HG02981 (cell line): ENCODE results near the gene NLRP9.

Source experiments
- ATAC-seq: cut with Tn5 transposase; IDR thresholded peaks from one replicate; pipeline ENCODE4 v1.9.1; 2021; ENCODE audit warnings: mild to moderate bottlenecking, moderate library complexity; ENCODE audit not compliant: unreplicated experiment

NLRP9 gene

DNA sequence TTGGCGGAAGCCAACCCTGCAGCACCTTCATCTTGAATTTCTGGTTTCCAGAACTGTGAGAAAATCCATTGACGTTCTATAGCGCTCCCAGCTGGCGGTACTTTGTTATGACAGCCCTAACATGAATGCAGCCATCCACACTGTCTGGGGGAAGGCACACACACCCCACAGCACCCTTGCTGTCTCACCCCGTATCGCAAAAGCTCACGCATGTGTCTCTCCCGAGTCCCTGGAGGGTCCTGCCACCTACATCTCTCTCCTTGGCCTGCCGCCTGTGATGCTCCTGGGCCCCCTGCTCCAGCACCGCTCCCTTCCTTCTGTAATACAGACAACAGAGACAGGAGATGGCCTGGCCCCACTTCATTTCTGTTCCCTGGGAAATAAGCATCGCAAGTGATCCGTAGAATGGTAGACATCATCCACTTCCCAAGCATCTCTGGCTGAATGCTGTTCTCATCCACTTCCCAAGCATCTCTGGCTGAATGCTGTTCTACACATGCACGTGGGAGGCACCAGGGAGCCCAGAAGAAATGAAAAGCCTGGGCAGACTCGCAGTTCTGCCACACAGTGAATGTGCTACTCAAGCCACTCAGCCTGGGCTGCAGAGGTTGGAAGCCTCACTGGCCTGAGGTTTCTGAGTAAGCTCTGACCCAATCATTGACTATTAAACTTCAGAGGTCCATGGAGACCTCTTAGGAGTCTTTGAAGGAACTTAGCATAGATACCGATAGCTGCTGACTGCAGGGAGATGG lies 33.5 kb downstream of the NLRP9 start:
- ATAC-seq: no peak

DNA sequence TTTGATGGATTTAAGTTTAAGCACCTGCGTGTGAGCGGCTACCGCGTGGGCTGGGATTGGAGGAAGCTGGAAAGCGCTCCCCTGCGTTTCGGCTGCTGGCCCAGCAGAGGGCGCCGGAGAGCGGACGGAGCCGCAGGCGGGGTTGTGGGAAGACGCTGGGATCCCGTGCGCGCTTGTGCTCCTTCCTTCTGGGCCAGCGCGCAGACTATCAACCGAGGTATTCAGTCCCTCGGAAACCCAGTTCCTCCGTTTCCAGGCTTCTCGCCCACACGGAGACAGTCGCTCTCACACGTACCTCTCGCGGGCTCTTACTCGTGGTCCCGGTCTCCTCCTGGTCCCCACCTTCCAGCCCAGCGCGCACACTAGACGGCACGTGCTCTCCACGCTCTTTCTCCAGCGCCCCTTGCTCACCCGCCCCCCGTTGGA lies 34.4 kb downstream of the NLRP9 start:
- ATAC-seq: no peak

DNA sequence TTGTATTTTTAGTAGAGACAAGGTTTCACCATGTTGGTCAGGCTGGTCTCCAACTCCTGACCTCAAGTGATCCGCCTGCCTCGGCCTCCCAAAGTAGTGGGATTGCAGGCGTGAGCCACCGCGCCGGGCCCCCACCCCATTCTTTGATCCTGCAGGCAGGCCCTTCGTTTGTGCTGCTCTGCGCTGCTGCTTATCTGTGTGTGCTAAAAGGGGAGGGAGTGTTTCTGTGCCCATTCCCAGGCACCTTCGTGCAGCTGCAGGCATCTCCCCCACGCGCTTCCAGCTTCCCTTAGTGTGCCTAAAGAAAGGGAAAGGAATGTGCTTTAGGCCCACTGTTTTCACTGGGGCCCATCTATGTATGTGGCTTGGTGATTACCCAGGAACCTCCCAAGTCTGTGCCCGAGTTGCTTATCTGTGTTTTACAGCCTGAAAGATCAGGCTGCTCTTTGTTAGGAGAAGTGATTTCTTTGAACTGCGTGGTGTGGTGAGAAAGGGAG lies 36.0 kb downstream of the NLRP9 start:
- ATAC-seq: no peak

GRCh38 chr19:55700813-55701212 lies 37.4 kb downstream of the NLRP9 start:
- no peak for ATAC-seq

GRCh38 chr19:55699221-55699620 lies 39.0 kb downstream of the NLRP9 start:
- ATAC-seq: no peak

- no peak for ATAC-seq
Measured at GRCh38 chr19:55698256-55698655, 39.9 kb downstream of the NLRP9 start.

- no peak for ATAC-seq
Measured at GRCh38 chr19:55697698-55698097, 40.5 kb downstream of the NLRP9 start.

DNA sequence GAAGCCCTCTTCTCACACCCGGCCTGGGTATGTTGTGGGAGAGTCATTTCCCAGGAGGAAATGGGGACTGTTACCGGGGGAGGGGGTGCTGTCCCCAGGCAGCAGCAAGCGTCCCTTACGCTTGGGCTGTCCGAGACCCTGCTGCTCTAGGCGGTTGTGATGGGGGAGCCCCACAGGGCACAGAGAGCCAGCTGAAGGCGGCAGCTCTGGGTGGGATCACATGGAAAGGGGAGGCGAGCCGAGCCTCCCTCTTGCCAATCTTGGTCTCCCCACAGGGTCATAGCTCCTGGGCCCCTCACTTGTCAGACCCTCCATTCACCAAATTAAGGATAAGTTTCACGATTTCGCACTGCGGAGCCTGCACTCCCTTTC lies 41.1 kb downstream of the NLRP9 start:
- ATAC-seq: no peak

DNA sequence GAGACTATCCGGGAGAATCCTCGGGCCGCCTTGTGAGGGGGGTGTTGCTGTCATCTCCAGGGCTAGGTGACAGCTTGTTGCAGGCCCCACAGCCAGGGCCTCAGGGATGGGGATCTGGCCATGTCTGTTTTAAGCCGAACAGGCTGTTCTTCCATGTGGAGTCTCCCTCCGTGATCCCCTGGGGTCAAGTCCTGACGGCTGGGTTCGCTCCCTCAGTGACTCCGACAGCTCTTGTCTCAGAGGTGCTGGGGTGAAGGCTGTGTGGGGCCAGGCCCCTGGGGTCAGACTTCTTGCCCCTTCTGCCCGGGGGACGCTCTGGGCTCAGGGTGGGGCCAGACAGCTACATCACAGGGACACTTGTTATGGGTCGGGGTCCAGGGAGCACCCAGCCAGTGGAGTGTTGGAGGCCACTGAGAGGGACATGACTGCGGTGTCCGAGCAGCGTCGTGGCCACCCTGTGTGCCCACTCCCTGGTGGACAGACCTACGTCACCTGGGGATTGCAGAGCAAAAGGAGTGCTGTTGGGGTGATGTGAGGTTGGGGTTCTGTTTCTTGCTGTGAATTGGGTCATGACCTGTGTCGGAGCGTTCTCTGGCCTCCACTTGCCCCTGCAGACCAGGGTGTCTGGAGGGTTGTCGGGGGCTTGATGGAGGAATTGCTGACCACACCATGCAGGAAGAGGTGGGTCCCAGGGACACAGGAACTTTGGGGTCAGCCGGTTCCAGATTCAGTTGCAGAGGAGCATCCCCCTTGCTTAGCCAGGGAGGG lies 41.7 kb downstream of the NLRP9 start:
- ATAC-seq: no peak

DNA sequence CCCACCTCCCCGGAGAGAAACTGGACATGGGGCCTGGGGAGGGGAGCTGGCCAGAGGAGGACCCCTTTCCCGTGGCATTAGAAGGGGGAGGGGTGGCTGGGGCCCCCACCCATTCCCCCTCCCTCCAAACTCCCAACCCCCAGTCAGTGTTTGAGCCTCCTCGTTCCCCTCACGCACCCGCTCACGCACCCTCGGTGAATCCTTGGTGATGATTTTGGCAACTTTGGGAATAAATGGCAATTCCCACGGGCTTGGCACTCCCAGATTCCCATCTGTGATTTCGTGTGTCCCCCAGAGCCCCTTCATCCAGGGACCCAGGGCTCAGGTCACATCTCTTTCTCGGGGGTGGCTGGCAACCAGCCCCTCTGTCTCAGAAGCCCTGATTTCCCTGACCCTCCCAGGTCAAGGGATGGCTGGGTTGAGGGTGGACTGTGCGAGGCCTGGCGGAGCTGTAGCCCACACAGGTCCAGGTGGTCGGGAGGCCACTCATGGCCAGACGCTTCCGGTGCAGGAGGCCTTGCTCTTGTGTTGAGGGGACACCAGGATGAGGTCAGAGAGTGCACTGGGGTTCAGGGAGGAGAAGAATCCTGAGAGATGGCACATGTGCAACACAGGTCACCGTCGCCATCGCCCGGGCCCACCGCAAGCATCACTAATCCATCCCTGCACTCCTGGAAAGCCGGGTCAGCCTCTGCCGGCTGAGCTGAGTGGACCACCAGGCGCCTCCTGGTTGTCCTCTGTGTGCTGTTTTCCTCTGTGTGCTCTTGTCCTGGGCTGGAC lies 42.5 kb downstream of the NLRP9 start:
- no peak for ATAC-seq

GRCh38 chr19:55694656-55695491 lies 43.3 kb downstream of the NLRP9 start:
- no peak for ATAC-seq

DNA sequence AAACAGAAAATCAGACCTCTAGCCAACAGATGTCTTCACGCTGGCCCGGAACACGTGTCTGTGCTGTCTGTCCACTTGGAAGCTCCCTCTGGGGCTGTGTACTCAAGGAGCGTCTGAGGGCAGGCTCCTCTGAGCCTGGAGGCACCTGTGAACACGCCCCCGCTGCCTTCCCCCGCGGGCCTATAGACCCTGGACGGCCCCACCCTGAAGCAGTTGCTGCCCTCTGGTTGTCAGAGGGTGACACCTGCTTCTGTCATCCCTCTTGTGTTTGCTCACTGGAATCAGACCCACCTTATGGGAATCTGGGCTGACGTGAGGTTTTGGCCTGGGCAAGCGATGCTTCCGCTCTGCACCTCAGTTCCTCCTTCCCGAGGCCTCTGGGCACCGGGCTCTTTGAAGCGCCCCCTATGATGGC lies 44.0 kb downstream of the NLRP9 start:
- ATAC-seq: no peak

DNA sequence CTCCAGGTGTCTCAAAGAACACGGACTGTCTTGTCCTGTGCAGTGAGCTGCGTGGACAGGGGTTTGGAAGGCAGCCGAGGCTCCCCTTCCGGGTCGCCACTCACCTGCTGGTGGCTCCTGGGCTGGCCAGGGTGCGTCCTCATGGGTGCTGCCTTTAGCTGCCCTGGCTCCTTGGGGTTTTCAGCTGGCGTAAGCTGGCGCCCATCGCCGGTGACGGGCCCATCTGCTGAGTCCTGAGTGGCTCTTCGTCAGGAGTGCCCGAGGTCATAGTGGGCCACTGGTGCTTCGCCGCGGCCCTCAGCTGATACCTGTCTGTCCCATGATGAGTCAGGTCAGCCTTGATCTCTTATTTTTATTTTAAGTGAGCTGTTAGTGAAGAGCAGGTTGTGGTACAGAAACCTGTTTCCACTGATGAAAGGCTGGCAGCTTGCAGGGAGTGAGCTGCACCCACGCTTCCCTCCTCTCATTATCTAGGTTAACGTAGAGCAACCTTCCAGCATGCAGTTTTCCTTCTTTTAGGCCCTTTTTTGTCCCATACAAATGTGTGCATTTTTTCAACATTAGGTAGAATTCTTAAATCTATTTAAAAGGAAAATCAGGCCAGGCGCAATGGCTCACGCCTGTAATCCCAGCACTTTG lies 44.7 kb downstream of the NLRP9 start:
- no peak for ATAC-seq

GRCh38 chr19:55692681-55693081 lies 45.5 kb downstream of the NLRP9 start:
- no peak for ATAC-seq

DNA sequence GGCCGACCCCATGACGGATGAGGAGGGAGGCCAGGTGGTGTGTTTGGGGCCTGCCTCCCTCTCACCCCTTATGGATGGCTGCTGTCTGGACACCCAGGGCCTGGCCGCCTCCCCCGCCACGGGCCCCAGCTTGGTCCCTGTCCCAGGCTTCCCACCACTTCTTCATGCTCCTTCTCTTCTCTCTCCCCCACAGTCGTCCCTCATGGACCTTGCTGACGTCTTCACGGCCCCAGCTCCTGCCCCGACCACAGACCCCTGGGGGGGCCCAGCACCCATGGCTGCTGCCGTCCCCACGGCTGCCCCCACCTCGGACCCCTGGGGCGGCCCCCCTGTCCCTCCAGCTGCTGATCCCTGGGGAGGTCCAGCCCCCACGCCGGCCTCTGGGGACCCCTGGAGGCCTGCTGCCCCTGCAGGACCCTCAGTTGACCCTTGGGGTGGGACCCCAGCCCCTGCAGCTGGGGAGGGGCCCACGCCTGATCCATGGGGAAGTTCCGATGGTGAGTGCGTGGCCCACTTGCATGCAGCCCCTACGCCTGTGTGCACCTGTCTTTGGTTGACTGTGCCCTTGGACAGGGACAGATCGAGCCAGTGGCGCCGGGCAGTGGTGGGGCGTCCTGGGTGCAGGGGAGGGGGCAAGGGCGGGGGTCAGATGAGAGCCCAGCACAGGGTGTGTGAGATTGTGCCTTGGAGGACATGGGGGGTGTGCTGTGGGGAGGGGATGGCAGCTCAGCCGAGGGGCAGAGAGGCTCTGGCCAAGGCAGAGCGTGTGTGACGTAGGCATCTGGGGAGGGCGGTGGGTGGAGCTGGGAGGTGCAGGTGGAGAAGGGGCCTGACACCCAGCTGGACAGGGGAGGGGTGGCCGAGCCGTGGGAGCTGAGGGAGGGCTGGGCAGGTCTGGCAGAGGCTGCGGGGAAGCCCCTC lies 46.4 kb downstream of the NLRP9 start:
- no peak for ATAC-seq

GRCh38 chr19:55690769-55691545 lies 47.2 kb downstream of the NLRP9 start:
- no peak for ATAC-seq

DNA sequence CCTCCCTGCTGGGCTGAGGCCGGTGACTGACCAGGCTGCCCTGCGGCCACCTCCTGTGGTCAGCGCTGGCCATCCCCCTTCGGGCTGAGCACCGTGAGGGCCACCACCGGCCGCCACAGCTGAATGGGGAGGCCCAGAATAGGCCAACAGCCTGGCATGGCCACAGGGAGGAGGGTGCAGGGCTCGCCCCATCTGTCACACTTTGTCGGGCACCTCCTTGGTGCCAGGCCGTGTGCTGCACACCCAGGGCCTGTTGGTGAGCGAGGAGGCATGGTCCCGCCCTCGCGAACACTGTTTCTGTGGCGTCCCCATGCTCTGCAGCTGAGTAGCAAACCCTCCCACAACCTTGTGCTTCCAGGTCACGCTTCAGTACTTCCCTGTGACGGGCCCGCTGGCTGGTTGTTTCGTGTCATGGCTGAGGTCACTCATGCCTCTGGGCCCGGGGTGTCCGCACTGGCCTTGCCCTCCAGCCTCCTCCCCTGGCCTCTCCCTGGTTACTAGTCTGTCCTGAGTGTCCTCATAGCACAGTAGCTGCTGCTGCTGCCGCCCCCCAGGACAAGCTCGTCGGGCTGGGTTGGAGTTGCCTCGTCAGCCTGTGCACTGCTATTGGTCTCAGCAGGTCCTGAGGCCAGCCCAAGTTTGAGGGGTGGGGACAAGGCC lies 48.0 kb downstream of the NLRP9 start:
- ATAC-seq: no peak
